Activated CD8-positive, alpha-beta T cell treated with anti-CD3 and anti-CD28 coated beads for 36 hours (primary cell): ENCODE data around the gene OSBPL5. TPM values are rescaled to one million over a fixed set of nuclear protein-coding genes. Genes with fewer than 3 reads are reported as not detected.

ENCODE experiments used
- ATAC-seq: fragments of 200-7000 bp; cut with Tn5 transposase; one replicate; pipeline ENCODE4 v1.10.0; 2021; ENCODE audit warnings: mild to moderate bottlenecking, moderate library complexity
- CTCF ChIA-PET: fragments of 350-600 bp; sonication (Branson Sonifier 250); formaldehyde crosslinking; loops from one replicate; lab custom pipeline; 2021; ENCODE audit warnings: antibody characterized with exemption; lab: Charles Lee
- POLR2A ChIA-PET: fragments of 350-600 bp; sonication (Branson Sonifier 250); formaldehyde crosslinking; loops from one replicate; lab custom pipeline; 2021; ENCODE audit warnings: antibody characterized with exemption; lab: Charles Lee
- DNase-seq: peaks from one replicate; pipeline ENCODE4 v3.0.0-alpha.2; 2020
- H3K27ac Mint-ChIP-seq: one replicate; pipeline ENCODE4 v1.8.0; 2021; ENCODE audit warnings: mild to moderate bottlenecking, mixed read lengths
- H3K27me3 Mint-ChIP-seq: one replicate; pipeline ENCODE4 v1.8.0; 2021; ENCODE audit warnings: mixed read lengths
- H3K36me3 Mint-ChIP-seq: one replicate; pipeline ENCODE4 v1.8.0; 2021; ENCODE audit warnings: low read depth, mixed read lengths
- H3K4me1 Mint-ChIP-seq: one replicate; pipeline ENCODE4 v1.8.0; 2021; ENCODE audit warnings: low read depth, mixed read lengths
- H3K4me3 Mint-ChIP-seq: one replicate; pipeline ENCODE4 v1.8.0; 2021; ENCODE audit warnings: mild to moderate bottlenecking, moderate library complexity, mixed read lengths
- H3K9me3 Mint-ChIP-seq: one replicate; pipeline ENCODE4 v1.8.0; 2021; ENCODE audit warnings: mixed read lengths
- CTCF ChIP-seq: fragments of 200-600 bp; IDR thresholded peaks from one replicate; pipeline ENCODE4 v1.8.0; 2022; ENCODE audit warnings: antibody characterized with exemption, mild to moderate bottlenecking
- intact Hi-C: fragments of 100-400 bp; cut with micrococcal nuclease; formaldehyde crosslinking; loops from one replicate; pipeline ENCODE4 v1.10.0; 2022
- total RNA-seq, 2 experiments: library from RNA; stranded (reverse); gene quantifications; one replicate each; pipeline ENCODE4 v1.2.3, GENCODE V29; 2021

OSBPL5 gene
- total RNA-seq, 2 experiments from 2014 or later: 4.8 to 5.9 TPM

DNA sequence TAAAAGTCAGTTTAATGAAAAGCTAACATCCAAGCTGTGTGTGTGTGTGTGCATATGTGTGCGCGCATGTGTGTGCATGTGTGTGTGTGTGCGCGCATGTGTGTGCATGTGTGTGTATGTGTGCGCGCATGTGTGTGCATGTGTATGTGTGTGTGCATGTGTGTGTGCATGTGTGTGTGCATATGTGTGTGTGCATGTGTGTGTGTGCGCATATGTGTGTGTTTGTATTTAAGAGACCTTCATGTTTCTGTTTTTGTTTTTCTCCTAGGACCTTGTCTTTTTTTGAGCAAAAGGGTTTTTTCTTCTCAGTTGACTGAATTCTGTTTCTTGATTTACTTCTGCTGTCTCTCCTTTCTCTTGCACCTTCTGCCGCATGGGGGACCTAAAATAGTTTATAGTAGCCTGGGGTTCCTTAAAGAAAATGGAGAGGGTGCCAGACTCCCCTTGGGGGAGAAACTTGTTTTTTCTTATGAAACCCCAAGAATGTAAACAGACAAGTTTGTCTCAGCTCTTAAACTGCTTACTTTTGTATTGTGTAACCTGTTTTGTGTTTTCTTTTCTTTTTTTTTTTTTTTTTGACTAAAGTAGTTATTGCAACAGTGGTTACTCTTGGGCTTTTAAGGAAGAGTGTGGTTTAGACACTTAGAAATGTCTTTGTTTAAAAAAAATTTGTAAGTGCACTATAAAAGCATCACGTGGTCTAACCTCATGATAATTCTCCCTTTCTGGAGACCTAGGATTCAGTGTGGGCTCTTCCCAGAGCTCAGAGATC lies 53.0 kb downstream of the OSBPL5 start:
- Mint-ChIP-seq H3K27me3 (no peaks in the 10 kb centered on the region), H3K4me3 (no peak overlapping the region), H3K9me3 (peaks cover 10% of the 10 kb centered on the region), H3K36me3 (peaks cover 12% of the 10 kb centered on the region), H3K4me1 (no peaks in the 10 kb centered on the region), H3K27ac (no peak overlapping the region)
- ChIA-PET POLR2A (interaction anchor here (0.6 kb wide), 1 partner anchor 49 kb away, joined by 4 read pairs; no protein-coding TSS in a partner anchor), CTCF (interaction anchor here (2.0 to 3.9 kb wide), 2 partner anchors 21 to 105 kb away, joined by 6 to 15 read pairs; no protein-coding TSS in a partner anchor)
- intact Hi-C loops: loop anchor here (2.0 kb wide), 1 partner anchor 105 kb away; no protein-coding TSS in a partner anchor
- TF ChIP-seq CTCF: no peak
- no peak for DNase-seq
- ATAC-seq: no peak

DNA sequence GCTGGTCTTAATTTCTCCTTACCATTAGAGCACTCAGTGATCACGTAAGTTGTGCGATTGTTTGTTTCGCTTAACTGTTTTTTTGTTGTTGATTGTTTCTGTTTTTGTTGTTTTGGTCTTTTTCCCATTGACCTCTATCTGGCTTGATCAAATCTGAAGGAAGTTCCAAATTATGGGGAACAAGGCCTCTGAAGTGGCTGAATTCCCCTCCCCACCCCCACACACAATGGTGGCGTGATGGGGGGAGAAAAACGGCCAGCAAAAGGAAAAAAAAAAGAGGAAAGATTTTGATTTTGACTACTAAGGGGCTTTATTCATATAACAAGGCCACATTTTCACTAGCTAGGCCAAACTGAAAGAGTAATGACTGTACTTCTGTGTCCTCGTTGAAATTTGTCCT lies 53.6 kb downstream of the OSBPL5 start:
- Mint-ChIP-seq H3K4me3 (no peak overlapping the region), H3K27ac (no peak overlapping the region), H3K9me3 (peaks cover 10% of the 10 kb centered on the region), H3K27me3 (no peaks in the 10 kb centered on the region), H3K36me3 (peaks cover 12% of the 10 kb centered on the region), H3K4me1 (no peaks in the 10 kb centered on the region)
- ChIA-PET POLR2A (no interaction called here), CTCF (interaction anchor here (1.3 to 3.9 kb wide), 4 partner anchors 20 to 106 kb away, joined by 5 to 20 read pairs (median 10); no protein-coding TSS in a partner anchor)
- DNase-seq: no peak
- ATAC-seq: no peak
- intact Hi-C loops: loop anchor here (2.0 kb wide), 1 partner anchor 105 kb away; no protein-coding TSS in a partner anchor
- TF ChIP-seq CTCF: no peak

- Mint-ChIP-seq H3K27me3 (no peaks in the 10 kb centered on the region), H3K36me3 (peaks cover 7% of the 10 kb centered on the region), H3K4me1 (no peaks in the 10 kb centered on the region), H3K4me3 (no peak overlapping the region), H3K27ac (no peak overlapping the region), H3K9me3 (peaks cover 7% of the 10 kb centered on the region)
- TF ChIP-seq CTCF: peak; percentile 75
- ChIA-PET CTCF (interaction anchor here (0.7 to 2.2 kb wide), 9 partner anchors 9 to 114 kb away, joined by 3 to 20 read pairs (median 4); no protein-coding TSS in a partner anchor), POLR2A (interaction anchor here (0.7 kb wide), 2 partner anchors 9 to 148 kb away, joined by 3 read pairs; no protein-coding TSS in a partner anchor)
- intact Hi-C loops: loop anchor here (2.0 kb wide), 1 partner anchor 107 kb away; no protein-coding TSS in a partner anchor
- ATAC-seq (peak; percentile 99), DNase-seq (peak; percentile 63)
Measured at GRCh38 chr11:3109921-3110706, 55.0 kb downstream of the OSBPL5 start.

DNA sequence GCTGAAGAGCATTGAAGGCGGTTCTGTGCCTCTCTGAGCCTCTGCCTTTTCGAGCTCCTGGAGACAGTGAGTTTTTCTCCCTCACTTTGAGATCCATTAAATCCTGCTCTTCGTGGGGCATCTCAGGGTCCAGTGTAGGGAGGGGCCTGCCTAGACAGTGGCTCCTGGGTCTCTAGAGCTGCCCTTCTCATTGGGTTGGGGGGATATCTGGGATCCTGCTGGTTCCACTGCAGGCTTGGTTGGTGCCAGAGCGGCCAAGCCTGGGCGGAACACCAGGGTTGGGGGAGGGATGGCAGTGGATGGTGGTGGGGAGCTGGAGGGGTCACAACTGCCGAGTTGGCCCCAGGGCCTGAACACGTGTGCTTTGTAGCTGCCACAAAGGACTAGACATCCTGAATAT lies 55.7 kb downstream of the OSBPL5 start:
- no peak for TF ChIP-seq CTCF
- no peak for ATAC-seq
- Mint-ChIP-seq H3K9me3 (peaks cover 5% of the 10 kb centered on the region), H3K4me3 (no peak overlapping the region), H3K4me1 (no peaks in the 10 kb centered on the region), H3K36me3 (peaks cover 5% of the 10 kb centered on the region), H3K27me3 (no peaks in the 10 kb centered on the region), H3K27ac (no peak overlapping the region)
- POLR2A ChIA-PET: interaction anchor here (0.7 kb wide), 1 partner anchor 147 kb away, joined by 3 read pairs; no protein-coding TSS in a partner anchor
- no peak for DNase-seq
- intact Hi-C loops: no loop called here
- CTCF ChIA-PET: interaction anchor here (0.8 to 2.2 kb wide), 5 partner anchors 10 to 108 kb away, joined by 3 to 20 read pairs (median 4); no protein-coding TSS in a partner anchor
